ENCODE measurements around the gene FFAR1. TPM values are rescaled to one million over a fixed set of nuclear protein-coding genes. Genes with fewer than 3 reads are reported as not detected.

Gene FFAR1
- total RNA-seq, 2 experiments from 2014 or later: 9.8 to 11.4 TPM

Small RNA genes within 50 kb of the gene (microRNA-seq; reads per million reads assigned to microRNA genes)
- gene MIR5196 (ENCODE audit: borderline replicate concordance): 88.6 reads per million, percentile 55 among the genes with 10 or more reads in this experiment

Other genes starting within 250 kb of the FFAR1 start
- 0.35 TPM in 1 of 2 replicates, not detected in the other for gene FXYD3, start 232.1 kb upstream of the FFAR1 start, total RNA-seq (2014; rRNA removed; shearing (Covaris generic))
- 0.88 TPM in 1 of 2 replicates, not detected in the other for gene FXYD3, start 232.1 kb upstream of the FFAR1 start, total RNA-seq (2022)
- 0.28 and 1.1 TPM in 2 replicates for gene LGI4, start 212.8 kb upstream of the FFAR1 start, total RNA-seq (2014; rRNA removed; shearing (Covaris generic))
- 2.7 and 5.9 TPM in 2 replicates for gene LGI4, start 212.8 kb upstream of the FFAR1 start, total RNA-seq (2022)
- gene FXYD1, start 209.1 kb upstream of the FFAR1 start, total RNA-seq (2014; rRNA removed; shearing (Covaris generic)): 0.57 and 1.8 TPM in 2 replicates
- 5.5 and 11.5 TPM in 2 replicates for gene FXYD1, start 209.1 kb upstream of the FFAR1 start, total RNA-seq (2022)
- 0.50 and 1.2 TPM in 2 replicates for gene FXYD7, start 204.6 kb upstream of the FFAR1 start, total RNA-seq (2014; rRNA removed; shearing (Covaris generic))
- 6.1 and 6.3 TPM in 2 replicates for gene FXYD7, start 204.6 kb upstream of the FFAR1 start, total RNA-seq (2022)
- gene FXYD5, start 193.2 kb upstream of the FFAR1 start, total RNA-seq (2014; rRNA removed; shearing (Covaris generic)): 76.8 and 82.1 TPM in 2 replicates
- gene FXYD5, start 193.2 kb upstream of the FFAR1 start, total RNA-seq (2022): 147 and 155 TPM in 2 replicates
- gene FAM187B, start 119.2 kb upstream of the FFAR1 start, total RNA-seq (2014; rRNA removed; shearing (Covaris generic)): not detected in 2 replicates
- gene FAM187B, start 119.2 kb upstream of the FFAR1 start, total RNA-seq (2022): not detected in 2 replicates
- gene LSR, start 98.9 kb upstream of the FFAR1 start, total RNA-seq (2014; rRNA removed; shearing (Covaris generic)): 15.0 and 22.9 TPM in 2 replicates
- gene LSR, start 98.9 kb upstream of the FFAR1 start, total RNA-seq (2022): 26.0 and 33.6 TPM in 2 replicates
- 100.0 and 105 TPM in 2 replicates for gene USF2, start 78.9 kb upstream of the FFAR1 start, total RNA-seq (2014; rRNA removed; shearing (Covaris generic))
- gene USF2, start 78.9 kb upstream of the FFAR1 start, total RNA-seq (2022): 155 and 181 TPM in 2 replicates
- 0.19 TPM in 1 of 2 replicates, not detected in the other for gene HAMP, start 65.4 kb upstream of the FFAR1 start, total RNA-seq (2014; rRNA removed; shearing (Covaris generic))
- 0.83 and 0.89 TPM in 2 replicates for gene HAMP, start 65.4 kb upstream of the FFAR1 start, total RNA-seq (2022)
- 4.6 and 6.2 TPM in 2 replicates for gene MAG, start 55.7 kb upstream of the FFAR1 start, total RNA-seq (2014; rRNA removed; shearing (Covaris generic))
- gene MAG, start 55.7 kb upstream of the FFAR1 start, total RNA-seq (2022): 8.4 and 10.1 TPM in 2 replicates
- 312 and 413 TPM in 2 replicates for gene CD22, start 18.7 kb upstream of the FFAR1 start, total RNA-seq (2014; rRNA removed; shearing (Covaris generic))
- gene CD22, start 18.7 kb upstream of the FFAR1 start, total RNA-seq (2022): 972 TPM in 2 replicates
- 0.72 TPM in 1 of 2 replicates, not detected in the other for gene FFAR3, start 10.6 kb downstream of the FFAR1 start, total RNA-seq (2014; rRNA removed; shearing (Covaris generic))
- gene FFAR3, start 10.6 kb downstream of the FFAR1 start, total RNA-seq (2022): 0.19 and 0.31 TPM in 2 replicates
- gene GPR42, start 23.2 kb downstream of the FFAR1 start, total RNA-seq (2014; rRNA removed; shearing (Covaris generic)): 0.06 TPM in 1 of 2 replicates, not detected in the other
- not detected in 2 replicates for gene GPR42, start 23.2 kb downstream of the FFAR1 start, total RNA-seq (2022)
- not detected in 2 replicates for gene FFAR2, start 100.4 kb downstream of the FFAR1 start, total RNA-seq (2014; rRNA removed; shearing (Covaris generic))
- gene FFAR2, start 100.4 kb downstream of the FFAR1 start, total RNA-seq (2022): not detected in 2 replicates
- gene KRTDAP, start 142.6 kb downstream of the FFAR1 start, total RNA-seq (2014; rRNA removed; shearing (Covaris generic)): not detected in 2 replicates
- not detected in 2 replicates for gene KRTDAP, start 142.6 kb downstream of the FFAR1 start, total RNA-seq (2022)
- not detected in 2 replicates for gene DMKN, start 165.7 kb downstream of the FFAR1 start, total RNA-seq (2014; rRNA removed; shearing (Covaris generic))
- gene DMKN, start 165.7 kb downstream of the FFAR1 start, total RNA-seq (2022): not detected in 2 replicates
- gene SBSN, start 180.4 kb downstream of the FFAR1 start, total RNA-seq (2014; rRNA removed; shearing (Covaris generic)): not detected in 2 replicates
- not detected in 2 replicates for gene SBSN, start 180.4 kb downstream of the FFAR1 start, total RNA-seq (2022)
- gene GAPDHS, start 185.6 kb downstream of the FFAR1 start, total RNA-seq (2014; rRNA removed; shearing (Covaris generic)): not detected in 2 replicates
- not detected in 2 replicates for gene GAPDHS, start 185.6 kb downstream of the FFAR1 start, total RNA-seq (2022)
- 83.2 and 85.8 TPM in 2 replicates for gene TMEM147, start 197.7 kb downstream of the FFAR1 start, total RNA-seq (2014; rRNA removed; shearing (Covaris generic))
- 40.9 and 47.1 TPM in 2 replicates for gene TMEM147, start 197.7 kb downstream of the FFAR1 start, total RNA-seq (2022)
- gene ATP4A, start 215.8 kb downstream of the FFAR1 start, total RNA-seq (2014; rRNA removed; shearing (Covaris generic)): 0.15 and 0.92 TPM in 2 replicates
- gene ATP4A, start 215.8 kb downstream of the FFAR1 start, total RNA-seq (2022): 0.33 and 0.36 TPM in 2 replicates
- gene PMIS2, start 238.3 kb downstream of the FFAR1 start, total RNA-seq (2014; rRNA removed; shearing (Covaris generic)): not detected in 2 replicates
- not detected in 2 replicates for gene PMIS2, start 238.3 kb downstream of the FFAR1 start, total RNA-seq (2022)